Suprapubic skin (tissue), 3 donors: ENCODE measurements around the gene ADRA2C.
A peak's percentile ranks its signal among the peaks of the same experiment; 100 is the strongest.

Experiments used
- POLR2A ChIP-seq, 2 donors: fragments of 450-650 bp; IDR thresholded peaks; one replicate each; pipeline ENCODE4 v1.6.1; 2017; ENCODE audit warnings: antibody characterized with exemption in 2 of 2, mild to moderate bottlenecking in 2 of 2, moderate library complexity in 2 of 2
- TF ChIP-seq, protein P1 (sequence below), 2 donors: fragments of 200-600 bp in 1 of 2; fragments of 450-650 bp in 1 of 2; sonication (generic) in 1 of 2; IDR thresholded peaks; one replicate each; pipeline ENCODE4 v1.5.1; 2016 to 2019; ENCODE audit warnings: antibody characterized with exemption in 2 of 2, mild to moderate bottlenecking in 1 of 2, moderate library complexity in 1 of 2

DNA sequence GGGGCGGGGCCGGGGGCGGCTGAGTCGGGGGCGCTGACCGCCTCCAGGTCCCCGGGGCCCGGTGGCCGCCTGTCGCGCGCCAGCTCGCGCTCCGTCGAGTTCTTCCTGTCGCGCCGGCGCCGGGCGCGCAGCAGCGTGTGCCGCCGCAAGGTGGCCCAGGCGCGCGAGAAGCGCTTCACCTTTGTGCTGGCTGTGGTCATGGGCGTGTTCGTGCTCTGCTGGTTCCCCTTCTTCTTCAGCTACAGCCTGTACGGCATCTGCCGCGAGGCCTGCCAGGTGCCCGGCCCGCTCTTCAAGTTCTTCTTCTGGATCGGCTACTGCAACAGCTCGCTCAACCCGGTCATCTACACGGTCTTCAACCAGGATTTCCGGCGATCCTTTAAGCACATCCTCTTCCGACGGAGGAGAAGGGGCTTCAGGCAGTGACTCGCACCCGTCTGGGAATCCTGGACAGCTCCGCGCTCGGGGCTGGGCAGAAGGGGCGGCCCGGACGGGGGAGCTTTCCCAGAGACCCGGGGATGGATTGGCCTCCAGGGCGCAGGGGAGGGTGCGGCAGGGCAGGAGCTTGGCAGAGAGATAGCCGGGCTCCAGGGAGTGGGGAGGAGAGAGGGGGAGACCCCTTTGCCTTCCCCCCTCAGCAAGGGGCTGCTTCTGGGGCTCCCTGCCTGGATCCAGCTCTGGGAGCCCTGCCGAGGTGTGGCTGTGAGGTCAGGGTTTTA is 1.5 kb downstream of the ADRA2C start:
- TF ChIP-seq, protein P1, sequence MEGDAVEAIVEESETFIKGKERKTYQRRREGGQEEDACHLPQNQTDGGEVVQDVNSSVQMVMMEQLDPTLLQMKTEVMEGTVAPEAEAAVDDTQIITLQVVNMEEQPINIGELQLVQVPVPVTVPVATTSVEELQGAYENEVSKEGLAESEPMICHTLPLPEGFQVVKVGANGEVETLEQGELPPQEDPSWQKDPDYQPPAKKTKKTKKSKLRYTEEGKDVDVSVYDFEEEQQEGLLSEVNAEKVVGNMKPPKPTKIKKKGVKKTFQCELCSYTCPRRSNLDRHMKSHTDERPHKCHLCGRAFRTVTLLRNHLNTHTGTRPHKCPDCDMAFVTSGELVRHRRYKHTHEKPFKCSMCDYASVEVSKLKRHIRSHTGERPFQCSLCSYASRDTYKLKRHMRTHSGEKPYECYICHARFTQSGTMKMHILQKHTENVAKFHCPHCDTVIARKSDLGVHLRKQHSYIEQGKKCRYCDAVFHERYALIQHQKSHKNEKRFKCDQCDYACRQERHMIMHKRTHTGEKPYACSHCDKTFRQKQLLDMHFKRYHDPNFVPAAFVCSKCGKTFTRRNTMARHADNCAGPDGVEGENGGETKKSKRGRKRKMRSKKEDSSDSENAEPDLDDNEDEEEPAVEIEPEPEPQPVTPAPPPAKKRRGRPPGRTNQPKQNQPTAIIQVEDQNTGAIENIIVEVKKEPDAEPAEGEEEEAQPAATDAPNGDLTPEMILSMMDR (IDR thresholded peaks at IDR 0.05): peak in 1 of 2 donors; percentile 15
- no peak for TF ChIP-seq POLR2A (IDR thresholded peaks at IDR 0.05)
